ENCODE measurements around the gene GDPD1. TPM values are rescaled to one million over a fixed set of nuclear protein-coding genes. Genes with fewer than 3 reads are reported as not detected.

GDPD1 gene
- total RNA-seq, 1 experiment from 2014 or later: 6.0 TPM

DNA sequence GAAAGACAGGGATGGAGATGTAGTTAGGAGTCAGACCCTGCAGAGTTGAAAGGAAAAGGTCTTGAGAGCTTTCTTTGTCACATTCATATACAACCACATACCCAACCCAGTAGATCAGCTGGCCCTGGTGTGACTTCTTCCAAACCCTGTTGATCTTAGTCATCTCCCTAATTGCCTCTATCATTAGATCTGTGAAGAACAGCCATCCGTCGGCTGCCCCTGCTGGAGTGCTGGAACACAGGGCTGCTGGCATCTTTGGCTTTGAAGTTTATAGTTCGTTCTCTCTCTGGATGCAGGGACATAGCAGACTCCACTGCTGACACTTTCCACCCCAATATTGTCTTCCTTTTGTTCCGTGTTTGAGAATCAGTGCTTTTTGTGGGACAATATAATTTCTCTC, 20.9 kb upstream of the GDPD1 start:
- POLR2A ChIA-PET: no interaction called here
- TF ChIP-seq ZNF396 (CRISPR knock-in tag; IDR thresholded peaks at IDR 0.05; ENCODE audit: borderline replicate concordance) (no peak), CBFB (CRISPR knock-in tag; IDR thresholded peaks at IDR 0.05; ENCODE audit: low read depth) (no peak), FOXP1 (CRISPR knock-in tag; IDR thresholded peaks at IDR 0.05; ENCODE audit: borderline replicate concordance) (no peak), TEAD4 (CRISPR knock-in tag; IDR thresholded peaks at IDR 0.05) (no peak), ESRRA (CRISPR knock-in tag; IDR thresholded peaks at IDR 0.05; ENCODE audit: borderline replicate concordance) (no peak)
- TF ChIP-seq, protein P1, sequence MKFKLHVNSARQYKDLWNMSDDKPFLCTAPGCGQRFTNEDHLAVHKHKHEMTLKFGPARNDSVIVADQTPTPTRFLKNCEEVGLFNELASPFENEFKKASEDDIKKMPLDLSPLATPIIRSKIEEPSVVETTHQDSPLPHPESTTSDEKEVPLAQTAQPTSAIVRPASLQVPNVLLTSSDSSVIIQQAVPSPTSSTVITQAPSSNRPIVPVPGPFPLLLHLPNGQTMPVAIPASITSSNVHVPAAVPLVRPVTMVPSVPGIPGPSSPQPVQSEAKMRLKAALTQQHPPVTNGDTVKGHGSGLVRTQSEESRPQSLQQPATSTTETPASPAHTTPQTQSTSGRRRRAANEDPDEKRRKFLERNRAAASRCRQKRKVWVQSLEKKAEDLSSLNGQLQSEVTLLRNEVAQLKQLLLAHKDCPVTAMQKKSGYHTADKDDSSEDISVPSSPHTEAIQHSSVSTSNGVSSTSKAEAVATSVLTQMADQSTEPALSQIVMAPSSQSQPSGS (CRISPR knock-in tag; IDR thresholded peaks at IDR 0.05; ENCODE audit: borderline replicate concordance, low read depth): no peak
- TF ChIP-seq, protein P2, sequence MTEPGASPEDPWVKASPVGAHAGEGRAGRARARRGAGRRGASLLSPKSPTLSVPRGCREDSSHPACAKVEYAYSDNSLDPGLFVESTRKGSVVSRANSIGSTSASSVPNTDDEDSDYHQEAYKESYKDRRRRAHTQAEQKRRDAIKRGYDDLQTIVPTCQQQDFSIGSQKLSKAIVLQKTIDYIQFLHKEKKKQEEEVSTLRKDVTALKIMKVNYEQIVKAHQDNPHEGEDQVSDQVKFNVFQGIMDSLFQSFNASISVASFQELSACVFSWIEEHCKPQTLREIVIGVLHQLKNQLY (CRISPR knock-in tag; IDR thresholded peaks at IDR 0.05): no peak
- TF ChIP-seq, protein P3, sequence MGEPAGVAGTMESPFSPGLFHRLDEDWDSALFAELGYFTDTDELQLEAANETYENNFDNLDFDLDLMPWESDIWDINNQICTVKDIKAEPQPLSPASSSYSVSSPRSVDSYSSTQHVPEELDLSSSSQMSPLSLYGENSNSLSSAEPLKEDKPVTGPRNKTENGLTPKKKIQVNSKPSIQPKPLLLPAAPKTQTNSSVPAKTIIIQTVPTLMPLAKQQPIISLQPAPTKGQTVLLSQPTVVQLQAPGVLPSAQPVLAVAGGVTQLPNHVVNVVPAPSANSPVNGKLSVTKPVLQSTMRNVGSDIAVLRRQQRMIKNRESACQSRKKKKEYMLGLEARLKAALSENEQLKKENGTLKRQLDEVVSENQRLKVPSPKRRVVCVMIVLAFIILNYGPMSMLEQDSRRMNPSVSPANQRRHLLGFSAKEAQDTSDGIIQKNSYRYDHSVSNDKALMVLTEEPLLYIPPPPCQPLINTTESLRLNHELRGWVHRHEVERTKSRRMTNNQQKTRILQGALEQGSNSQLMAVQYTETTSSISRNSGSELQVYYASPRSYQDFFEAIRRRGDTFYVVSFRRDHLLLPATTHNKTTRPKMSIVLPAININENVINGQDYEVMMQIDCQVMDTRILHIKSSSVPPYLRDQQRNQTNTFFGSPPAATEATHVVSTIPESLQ (CRISPR knock-in tag; IDR thresholded peaks at IDR 0.05): no peak
- Mint-ChIP-seq H3K4me1 (no peaks in the 10 kb centered on the region), H3K36me3 (peaks cover 60% of the 10 kb centered on the region), H3K27ac (no peak overlapping the region), H3K4me3 (no peak overlapping the region), H3K9me3 (no peaks in the 10 kb centered on the region), H3K27me3 (ENCODE audit: low read depth) (no peaks in the 10 kb centered on the region)
- DNase-seq (ENCODE audit: low spot score) (no peak), ATAC-seq (no peak)
- CTCF ChIA-PET: no interaction called here

DNA sequence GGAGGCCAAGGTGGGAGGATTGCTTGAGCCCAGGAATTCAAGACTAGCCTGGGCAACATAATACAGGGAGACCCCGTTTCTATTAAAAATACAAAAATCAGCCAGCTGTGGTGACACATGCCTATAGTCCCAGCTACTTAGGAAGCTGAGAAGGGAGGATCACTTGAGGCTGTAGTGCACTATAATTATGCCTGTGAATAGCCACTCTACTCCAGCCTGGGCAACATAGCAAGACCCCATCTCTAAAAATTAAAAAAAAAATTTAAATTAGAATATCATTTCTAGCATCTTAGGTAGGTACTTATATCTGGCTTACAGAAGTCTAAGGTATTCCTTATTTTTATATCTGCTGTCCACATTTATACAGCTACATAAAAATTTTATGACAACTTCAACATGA, 18.0 kb upstream of the GDPD1 start:
- CTCF ChIA-PET: no interaction called here

DNA sequence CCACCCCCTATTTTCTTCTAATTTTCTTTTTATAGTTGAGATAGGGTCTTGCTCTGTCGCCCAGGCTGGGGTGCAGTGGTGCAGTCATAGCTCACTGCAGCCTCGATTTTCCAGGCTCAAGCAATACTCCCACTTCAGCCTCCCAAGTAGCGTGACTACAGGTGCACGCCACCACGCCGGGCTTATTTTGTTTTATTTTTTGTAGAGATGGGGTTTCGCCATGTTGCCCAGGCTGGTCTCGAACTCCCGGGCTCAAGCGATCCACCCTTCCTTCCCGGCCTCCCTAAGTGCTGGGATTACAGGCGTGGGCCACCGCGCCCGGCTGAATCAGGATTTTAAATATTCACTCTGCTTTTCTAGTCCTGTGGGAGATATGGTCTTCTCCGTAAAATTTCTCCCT, 941 bp upstream of the GDPD1 start:
- POLR2A ChIA-PET: interaction anchor here (1.5 kb wide), 1 partner anchor 8 kb away, joined by 4 read pairs; no protein-coding TSS in a partner anchor

More for the DNA sequence above, 18.0 kb upstream of the GDPD1 start:
- Mint-ChIP-seq H3K9me3 (no peaks in the 10 kb centered on the region), H3K27ac (no peak overlapping the region), H3K36me3 (peaks cover 37% of the 10 kb centered on the region), H3K27me3 (ENCODE audit: low read depth) (no peaks in the 10 kb centered on the region), H3K4me1 (no peaks in the 10 kb centered on the region), H3K4me3 (no peak overlapping the region)
- no peak for DNase-seq (ENCODE audit: low spot score)
- no peak for ATAC-seq
- TF ChIP-seq, protein P4, sequence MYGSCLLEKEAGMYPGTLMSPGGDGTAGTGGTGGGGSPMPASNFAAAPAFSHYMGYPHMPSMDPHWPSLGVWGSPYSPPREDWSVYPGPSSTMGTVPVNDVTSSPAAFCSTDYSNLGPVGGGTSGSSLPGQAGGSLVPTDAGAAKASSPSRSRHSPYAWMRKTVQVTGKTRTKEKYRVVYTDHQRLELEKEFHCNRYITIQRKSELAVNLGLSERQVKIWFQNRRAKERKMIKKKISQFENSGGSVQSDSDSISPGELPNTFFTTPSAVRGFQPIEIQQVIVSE (CRISPR knock-in tag; IDR thresholded peaks at IDR 0.05; ENCODE audit: borderline replicate concordance): no peak
- peak; percentile 45; the same call in 1 of the 2 replicates for TF ChIP-seq ZNF121 (CRISPR knock-in tag; IDR thresholded peaks at IDR 0.05)
- POLR2A ChIA-PET: no interaction called here

More for the DNA sequence above, 941 bp upstream of the GDPD1 start:
- 0 out of 2 replicates have a peak, but pooled peaks have one; percentile 37 for TF ChIP-seq ZNF121 (CRISPR knock-in tag; IDR thresholded peaks at IDR 0.05)
- TF ChIP-seq, protein P5, sequence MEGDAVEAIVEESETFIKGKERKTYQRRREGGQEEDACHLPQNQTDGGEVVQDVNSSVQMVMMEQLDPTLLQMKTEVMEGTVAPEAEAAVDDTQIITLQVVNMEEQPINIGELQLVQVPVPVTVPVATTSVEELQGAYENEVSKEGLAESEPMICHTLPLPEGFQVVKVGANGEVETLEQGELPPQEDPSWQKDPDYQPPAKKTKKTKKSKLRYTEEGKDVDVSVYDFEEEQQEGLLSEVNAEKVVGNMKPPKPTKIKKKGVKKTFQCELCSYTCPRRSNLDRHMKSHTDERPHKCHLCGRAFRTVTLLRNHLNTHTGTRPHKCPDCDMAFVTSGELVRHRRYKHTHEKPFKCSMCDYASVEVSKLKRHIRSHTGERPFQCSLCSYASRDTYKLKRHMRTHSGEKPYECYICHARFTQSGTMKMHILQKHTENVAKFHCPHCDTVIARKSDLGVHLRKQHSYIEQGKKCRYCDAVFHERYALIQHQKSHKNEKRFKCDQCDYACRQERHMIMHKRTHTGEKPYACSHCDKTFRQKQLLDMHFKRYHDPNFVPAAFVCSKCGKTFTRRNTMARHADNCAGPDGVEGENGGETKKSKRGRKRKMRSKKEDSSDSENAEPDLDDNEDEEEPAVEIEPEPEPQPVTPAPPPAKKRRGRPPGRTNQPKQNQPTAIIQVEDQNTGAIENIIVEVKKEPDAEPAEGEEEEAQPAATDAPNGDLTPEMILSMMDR (IDR thresholded peaks at IDR 0.05): no peak
- CTCF ChIA-PET: interaction anchor here (0.6 kb wide), 1 partner anchor 41 kb away, joined by 7 read pairs; no protein-coding TSS in a partner anchor
- DNase-seq (ENCODE audit: low spot score): no peak
- peak overlapping the region; percentile 94 for H3K4me3 Mint-ChIP-seq
- ATAC-seq: no peak
- peaks cover 3% of the 10 kb centered on the region; the same call in 1 of the 2 replicates for H3K27me3 Mint-ChIP-seq (ENCODE audit: low read depth)
- H3K36me3 Mint-ChIP-seq: no peaks in the 10 kb centered on the region
- H3K9me3 Mint-ChIP-seq: no peaks in the 10 kb centered on the region
- no peak overlapping the region for H3K27ac Mint-ChIP-seq
- H3K4me1 Mint-ChIP-seq: peaks cover 6% of the 10 kb centered on the region; the same call in 1 of the 2 replicates

Measured in WTC11 (cell line).